Right atrium auricular region (tissue), 2 donors: ENCODE data around the gene BEST4. TPM values are rescaled to one million over a fixed set of nuclear protein-coding genes. Genes with fewer than 3 reads are reported as not detected.

Experiments
- DNase-seq: peaks from one replicate; pipeline ENCODE4 v3.0.0-alpha.2; 2019; ENCODE audit warnings: low spot score
- H3K27ac ChIP-seq, 2 donors: fragments of 200-600 bp; sonication (generic); 1 replicate in 1 of 2; 2 replicates in 1 of 2; pipeline ENCODE4 v1.5.1; 2016 to 2019
- H3K27me3 ChIP-seq, 2 donors: fragments of 200-600 bp; sonication (generic); one replicate each; pipeline versions ENCODE4 v1.5.1 to v1.6.0; 2017 to 2019
- H3K36me3 ChIP-seq: fragments of 200-600 bp; sonication (generic); one replicate; pipeline ENCODE4 v1.5.1; 2016
- H3K4me1 ChIP-seq, 2 donors: fragments of 200-600 bp; sonication (generic); one replicate each; pipeline versions ENCODE4 v1.5.1 to v1.6.0; 2017 to 2019
- H3K4me3 ChIP-seq, 2 donors: fragments of 200-600 bp; sonication (generic); 1 replicate in 1 of 2; 2 replicates in 1 of 2; pipeline ENCODE4 v1.5.1; 2017 to 2019; ENCODE audit warnings: mild to moderate bottlenecking in 1 of 2, moderate library complexity in 1 of 2
- H3K9me3 ChIP-seq, 2 donors: fragments of 200-600 bp; sonication (generic); one replicate each; pipeline ENCODE4 v1.5.1; 2019
- CTCF ChIP-seq, 2 donors: fragments of 200-600 bp; sonication (generic); IDR thresholded peaks; one replicate each; pipeline ENCODE4 v1.5.1; 2019; ENCODE audit warnings: antibody characterized with exemption in 2 of 2
- total RNA-seq, 2 donors: library from RNA; depleted of rRNA; stranded (reverse); fragments of >200 nt; gene quantifications; one replicate each; pipeline ENCODE4 v1.1.0, GENCODE V29; 2016

The BEST4 gene
- total RNA-seq, 2 donors from 2014 or later = not detected

GRCh38 chr1:44805311-44806024 lies 17.5 kb upstream of the BEST4 start:
- no peaks in the 10 kb centered on the region for H3K9me3 ChIP-seq
- DNase-seq = no peak
- H3K4me1 ChIP-seq = peaks cover 0 to 88% of the 10 kb centered on the region in 2 donors
- no peak for TF ChIP-seq CTCF (IDR thresholded peaks at IDR 0.05)
- H3K36me3 ChIP-seq = peaks cover 44% of the 10 kb centered on the region
- H3K27me3 ChIP-seq = no peaks in the 10 kb centered on the region
- H3K27ac ChIP-seq = peak overlapping the region; percentile 94 to 96
- H3K4me3 ChIP-seq = no peak overlapping the region

GRCh38 chr1:44803312-44804095 lies 15.5 kb upstream of the BEST4 start:
- DNase-seq = no peak
- no peak for TF ChIP-seq CTCF (IDR thresholded peaks at IDR 0.05)
- H3K4me3 ChIP-seq = no peak overlapping the region
- peaks cover 0 to 75% of the 10 kb centered on the region in 2 donors for H3K4me1 ChIP-seq
- H3K9me3 ChIP-seq = no peaks in the 10 kb centered on the region
- H3K36me3 ChIP-seq = peaks cover 44% of the 10 kb centered on the region
- H3K27ac ChIP-seq = peak overlapping the region; percentile 61 to 93
- H3K27me3 ChIP-seq = no peaks in the 10 kb centered on the region

DNA sequence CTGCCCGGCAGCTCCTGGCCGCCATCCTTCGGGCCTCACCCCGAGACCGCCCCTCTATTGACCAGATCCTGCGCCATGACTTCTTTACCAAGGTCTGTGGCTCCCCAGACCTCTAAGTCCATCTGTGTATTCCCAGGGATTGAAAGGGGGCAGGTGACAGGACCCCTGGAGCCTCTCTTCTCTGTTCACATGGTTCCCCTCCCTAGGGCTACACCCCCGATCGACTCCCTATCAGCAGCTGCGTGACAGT lies 15.0 kb upstream of the BEST4 start:
- H3K36me3 ChIP-seq = peaks cover 44% of the 10 kb centered on the region
- no peaks in the 10 kb centered on the region for H3K27me3 ChIP-seq
- H3K9me3 ChIP-seq = no peaks in the 10 kb centered on the region
- peak overlapping the region in 1 of 2 donors; percentile 78 for H3K4me3 ChIP-seq
- TF ChIP-seq CTCF (IDR thresholded peaks at IDR 0.05) = no peak
- H3K27ac ChIP-seq = peak overlapping the region; percentile 61 to 93
- no peak for DNase-seq
- H3K4me1 ChIP-seq = peaks cover 0 to 70% of the 10 kb centered on the region in 2 donors

GRCh38 chr1:44802306-44803061 lies 14.5 kb upstream of the BEST4 start:
- Histone ChIP-seq H3K27me3 (no peaks in the 10 kb centered on the region), H3K36me3 (peaks cover 44% of the 10 kb centered on the region), H3K9me3 (no peaks in the 10 kb centered on the region), H3K27ac (peak overlapping the region; percentile 61 to 93), H3K4me1 (peaks cover 0 to 65% of the 10 kb centered on the region in 2 donors), H3K4me3 (peak overlapping the region; percentile 78 to 92)
- DNase-seq = no peak
- no peak for TF ChIP-seq CTCF (IDR thresholded peaks at IDR 0.05)

DNA sequence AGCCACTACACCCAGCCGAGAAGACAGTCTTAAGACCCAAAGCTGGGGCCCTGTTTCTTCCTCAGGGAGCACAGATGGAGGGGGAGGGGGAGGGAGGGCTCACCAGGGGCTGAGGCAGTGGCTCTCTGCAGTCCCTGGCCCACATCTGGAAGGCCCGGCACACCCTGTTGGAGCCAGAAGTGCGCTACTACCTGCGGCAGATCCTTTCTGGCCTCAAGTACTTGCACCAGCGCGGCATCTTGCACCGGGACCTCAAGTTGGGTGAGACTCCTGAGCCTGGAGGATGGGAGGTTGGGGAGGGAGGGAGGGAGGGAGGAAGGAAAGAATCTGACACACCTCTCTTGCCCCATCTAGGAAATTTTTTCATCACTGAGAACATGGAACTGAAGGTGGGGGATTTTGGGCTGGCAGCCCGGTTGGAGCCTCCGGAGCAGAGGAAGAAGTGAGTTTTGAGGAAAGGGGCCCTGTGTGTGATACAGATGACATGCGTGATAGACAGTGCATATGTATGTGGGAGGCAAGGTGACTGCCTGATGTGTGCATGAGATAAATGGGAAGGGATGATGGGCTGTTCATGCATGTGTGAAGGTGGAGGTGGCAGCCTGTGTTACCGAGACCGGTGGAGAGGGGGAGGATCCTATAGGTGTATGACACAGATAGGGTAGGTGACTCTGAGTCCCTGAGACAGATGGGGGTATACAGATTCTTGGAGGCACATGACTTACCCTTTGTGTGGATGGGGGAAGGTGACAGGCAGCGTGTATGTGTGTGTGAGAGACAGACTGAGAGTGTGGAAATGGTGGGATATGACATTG lies 13.7 kb upstream of the BEST4 start:
- no peaks in the 10 kb centered on the region for H3K27me3 ChIP-seq
- no peak for TF ChIP-seq CTCF (IDR thresholded peaks at IDR 0.05)
- peak overlapping the region; percentile 61 to 93 for H3K27ac ChIP-seq
- no peaks in the 10 kb centered on the region for H3K9me3 ChIP-seq
- H3K4me3 ChIP-seq = peak overlapping the region; percentile 78 to 92
- peaks cover 0 to 57% of the 10 kb centered on the region in 2 donors for H3K4me1 ChIP-seq
- peaks cover 43% of the 10 kb centered on the region for H3K36me3 ChIP-seq
- no peak for DNase-seq
